ENCODE data around the gene HSPG2.

Gene HSPG2

GRCh38 chr1:21857840-21858670, 79.1 kb downstream of the HSPG2 start:
- H3K56ac ChIP-seq (ENCODE audit: low read length): no peak overlapping the region
- DNase-seq: no peak
- no peaks in the 10 kb centered on the region for H3K27me3 ChIP-seq (ENCODE audit: insufficient read depth, low read length, poor library complexity)
- WGBS (ENCODE audit: extremely low coverage, insufficient coverage, low lambda C conversion rate): no CpG with 5 or more reads among the region's 15 CpGs
- H3K18ac ChIP-seq (ENCODE audit: low read length): no peak overlapping the region
- no peaks in the 10 kb centered on the region for H3K79me1 ChIP-seq (ENCODE audit: low read length)
- H2AK5ac ChIP-seq (ENCODE audit: low read length): no peak overlapping the region
- H3K9ac ChIP-seq (ENCODE audit: low read length): no peak overlapping the region
- no peak overlapping the region for H3K4me2 ChIP-seq (ENCODE audit: low read length)
- no peak overlapping the region for H3K4me3 ChIP-seq (ENCODE audit: low read length)
- no peaks in the 10 kb centered on the region for H3K79me2 ChIP-seq (ENCODE audit: control insufficient read depth, insufficient read depth, low read length)
- no peak overlapping the region for H2BK120ac ChIP-seq (ENCODE audit: low read depth, low read length)
- no peak overlapping the region for H3K4ac ChIP-seq (ENCODE audit: low read depth, low read length)
- H2BK5ac ChIP-seq (ENCODE audit: low read length): no peak overlapping the region
- no peaks in the 10 kb centered on the region for H3K4me1 ChIP-seq (ENCODE audit: control insufficient read depth, low read depth, low read length)
- no peak overlapping the region for H4K5ac ChIP-seq (ENCODE audit: low read length)
- no peak overlapping the region for H2BK15ac ChIP-seq (replicated peaks; ENCODE audit: low read depth)
- no peak overlapping the region for H3K23ac ChIP-seq (ENCODE audit: low read length)
- no peak overlapping the region for H3K27ac ChIP-seq (ENCODE audit: low read depth, low read length)
- peaks cover 18% of the 10 kb centered on the region for H3K36me3 ChIP-seq (ENCODE audit: control insufficient read depth, insufficient read depth, low read length)
- H4K8ac ChIP-seq (ENCODE audit: low read depth, low read length): no peak overlapping the region

DNA sequence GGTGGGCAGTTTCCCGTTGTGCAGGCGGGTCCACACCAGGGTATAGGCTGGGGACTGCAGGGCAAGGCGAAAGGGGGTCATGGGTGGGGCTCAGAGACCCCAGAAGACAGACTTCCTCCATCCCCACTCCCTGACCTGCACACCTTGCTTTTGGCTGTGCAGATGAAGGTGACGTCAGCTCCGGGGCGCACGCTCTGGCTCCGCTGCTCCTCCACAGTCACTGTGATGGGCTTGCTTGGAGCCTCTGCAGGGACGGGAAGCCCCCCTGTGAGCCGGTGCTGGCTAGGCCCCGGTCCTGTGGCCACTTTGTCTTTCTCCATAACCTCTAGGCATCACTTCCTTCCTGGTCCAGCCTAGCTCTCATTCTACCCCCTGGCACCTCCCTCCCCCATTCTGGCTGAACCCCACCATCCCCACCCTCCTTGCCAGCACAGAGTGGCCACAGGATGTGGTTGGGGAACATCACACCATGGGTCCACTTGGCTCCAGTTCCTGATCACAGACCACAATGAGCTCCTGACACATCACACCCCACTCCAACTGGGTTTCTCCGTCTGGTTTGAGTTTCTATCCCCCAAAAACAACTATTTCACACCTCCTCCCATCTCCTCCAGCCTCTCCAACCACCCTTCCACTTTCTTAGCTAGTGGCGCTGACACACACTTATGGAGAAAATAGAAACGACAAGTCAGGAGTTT, 79.8 kb downstream of the HSPG2 start:
- H3K79me2 ChIP-seq (ENCODE audit: control insufficient read depth, insufficient read depth, low read length): no peaks in the 10 kb centered on the region
- H2BK5ac ChIP-seq (ENCODE audit: low read length): no peak overlapping the region
- no peak overlapping the region for H3K4me2 ChIP-seq (ENCODE audit: low read length)
- no peak overlapping the region for H4K5ac ChIP-seq (ENCODE audit: low read length)
- no peak overlapping the region for H3K4ac ChIP-seq (ENCODE audit: low read depth, low read length)
- peaks cover 18% of the 10 kb centered on the region for H3K36me3 ChIP-seq (ENCODE audit: control insufficient read depth, insufficient read depth, low read length)
- H3K18ac ChIP-seq (ENCODE audit: low read length): no peak overlapping the region
- H3K23ac ChIP-seq (ENCODE audit: low read length): no peak overlapping the region
- no peaks in the 10 kb centered on the region for H3K4me1 ChIP-seq (ENCODE audit: control insufficient read depth, low read depth, low read length)
- no peak overlapping the region for H3K27ac ChIP-seq (ENCODE audit: low read depth, low read length)
- H3K27me3 ChIP-seq (ENCODE audit: insufficient read depth, low read length, poor library complexity): no peaks in the 10 kb centered on the region
- H3K79me1 ChIP-seq (ENCODE audit: low read length): no peaks in the 10 kb centered on the region
- no peak overlapping the region for H3K56ac ChIP-seq (ENCODE audit: low read length)
- H2AK5ac ChIP-seq (ENCODE audit: low read length): no peak overlapping the region
- WGBS (ENCODE audit: extremely low coverage, insufficient coverage, low lambda C conversion rate): no CpG with 5 or more reads among the region's 14 CpGs
- no peak overlapping the region for H2BK15ac ChIP-seq (replicated peaks; ENCODE audit: low read depth)
- H3K4me3 ChIP-seq (ENCODE audit: low read length): no peak overlapping the region
- H4K8ac ChIP-seq (ENCODE audit: low read depth, low read length): no peak overlapping the region
- DNase-seq: no peak
- no peak overlapping the region for H3K9ac ChIP-seq (ENCODE audit: low read length)
- no peak overlapping the region for H2BK120ac ChIP-seq (ENCODE audit: low read depth, low read length)

GRCh38 chr1:21855257-21856096, 81.6 kb downstream of the HSPG2 start:
- Histone ChIP-seq H2BK120ac (ENCODE audit: low read depth, low read length) (no peak overlapping the region), H3K36me3 (ENCODE audit: control insufficient read depth, insufficient read depth, low read length) (peaks cover 18% of the 10 kb centered on the region)

GRCh38 chr1:21854751-21855131, 82.4 kb downstream of the HSPG2 start:
- H3K27me3 ChIP-seq (ENCODE audit: insufficient read depth, low read length, poor library complexity): no peaks in the 10 kb centered on the region
- H3K36me3 ChIP-seq (ENCODE audit: control insufficient read depth, insufficient read depth, low read length): peaks cover 16% of the 10 kb centered on the region
- no peak overlapping the region for H3K4me3 ChIP-seq (ENCODE audit: low read length)
- H3K9ac ChIP-seq (ENCODE audit: low read length): no peak overlapping the region
- H2BK5ac ChIP-seq (ENCODE audit: low read length): no peak overlapping the region
- H4K8ac ChIP-seq (ENCODE audit: low read depth, low read length): no peak overlapping the region
- H3K18ac ChIP-seq (ENCODE audit: low read length): no peak overlapping the region
- no peaks in the 10 kb centered on the region for H3K4me1 ChIP-seq (ENCODE audit: control insufficient read depth, low read depth, low read length)
- H3K4me2 ChIP-seq (ENCODE audit: low read length): no peak overlapping the region
- no peak overlapping the region for H3K23ac ChIP-seq (ENCODE audit: low read length)
- no peak overlapping the region for H3K4ac ChIP-seq (ENCODE audit: low read depth, low read length)
- WGBS (ENCODE audit: extremely low coverage, insufficient coverage, low lambda C conversion rate): no CpG with 5 or more reads among the region's 13 CpGs
- no peak overlapping the region for H2BK120ac ChIP-seq (ENCODE audit: low read depth, low read length)
- H4K5ac ChIP-seq (ENCODE audit: low read length): no peak overlapping the region
- no peaks in the 10 kb centered on the region for H3K79me1 ChIP-seq (ENCODE audit: low read length)
- no peak for DNase-seq
- H2BK15ac ChIP-seq (replicated peaks; ENCODE audit: low read depth): no peak overlapping the region
- no peak overlapping the region for H3K27ac ChIP-seq (ENCODE audit: low read depth, low read length)
- H3K79me2 ChIP-seq (ENCODE audit: control insufficient read depth, insufficient read depth, low read length): no peaks in the 10 kb centered on the region
- no peak overlapping the region for H2AK5ac ChIP-seq (ENCODE audit: low read length)
- H3K56ac ChIP-seq (ENCODE audit: low read length): no peak overlapping the region

More at GRCh38 chr1:21855257-21856096, 81.6 kb downstream of the HSPG2 start:
- Histone ChIP-seq H3K18ac (ENCODE audit: low read length) (no peak overlapping the region), H3K4me2 (ENCODE audit: low read length) (no peak overlapping the region), H3K27me3 (ENCODE audit: insufficient read depth, low read length, poor library complexity) (no peaks in the 10 kb centered on the region), H3K56ac (ENCODE audit: low read length) (no peak overlapping the region), H3K27ac (ENCODE audit: low read depth, low read length) (no peak overlapping the region), H3K4me3 (ENCODE audit: low read length) (no peak overlapping the region), H3K23ac (ENCODE audit: low read length) (no peak overlapping the region), H4K8ac (ENCODE audit: low read depth, low read length) (no peak overlapping the region), H3K9ac (ENCODE audit: low read length) (no peak overlapping the region), H2AK5ac (ENCODE audit: low read length) (no peak overlapping the region), H2BK5ac (ENCODE audit: low read length) (no peak overlapping the region), H4K5ac (ENCODE audit: low read length) (no peak overlapping the region), H3K4me1 (ENCODE audit: control insufficient read depth, low read depth, low read length) (no peaks in the 10 kb centered on the region), H3K79me2 (ENCODE audit: control insufficient read depth, insufficient read depth, low read length) (no peaks in the 10 kb centered on the region), H3K4ac (ENCODE audit: low read depth, low read length) (no peak overlapping the region), H3K79me1 (ENCODE audit: low read length) (no peaks in the 10 kb centered on the region), H2BK15ac (replicated peaks; ENCODE audit: low read depth) (no peak overlapping the region)
- no CpG with 5 or more reads among the region's 35 CpGs for WGBS (ENCODE audit: extremely low coverage, insufficient coverage, low lambda C conversion rate)
- no peak for DNase-seq

GRCh38 chr1:21854090-21854750, 82.9 kb downstream of the HSPG2 start:
- no peak overlapping the region for H3K9ac ChIP-seq (ENCODE audit: low read length)
- no peak overlapping the region for H4K5ac ChIP-seq (ENCODE audit: low read length)
- H3K56ac ChIP-seq (ENCODE audit: low read length): no peak overlapping the region
- H3K4me2 ChIP-seq (ENCODE audit: low read length): no peak overlapping the region
- H2BK120ac ChIP-seq (ENCODE audit: low read depth, low read length): no peak overlapping the region
- no peaks in the 10 kb centered on the region for H3K79me2 ChIP-seq (ENCODE audit: control insufficient read depth, insufficient read depth, low read length)
- no peak overlapping the region for H4K8ac ChIP-seq (ENCODE audit: low read depth, low read length)
- H3K4ac ChIP-seq (ENCODE audit: low read depth, low read length): no peak overlapping the region
- no peak overlapping the region for H3K18ac ChIP-seq (ENCODE audit: low read length)
- no peaks in the 10 kb centered on the region for H3K27me3 ChIP-seq (ENCODE audit: insufficient read depth, low read length, poor library complexity)
- no peaks in the 10 kb centered on the region for H3K79me1 ChIP-seq (ENCODE audit: low read length)
- H2BK15ac ChIP-seq (replicated peaks; ENCODE audit: low read depth): no peak overlapping the region
- H3K4me1 ChIP-seq (ENCODE audit: control insufficient read depth, low read depth, low read length): no peaks in the 10 kb centered on the region
- peaks cover 16% of the 10 kb centered on the region for H3K36me3 ChIP-seq (ENCODE audit: control insufficient read depth, insufficient read depth, low read length)
- no peak overlapping the region for H3K4me3 ChIP-seq (ENCODE audit: low read length)
- H3K23ac ChIP-seq (ENCODE audit: low read length): no peak overlapping the region
- H2AK5ac ChIP-seq (ENCODE audit: low read length): no peak overlapping the region
- H3K27ac ChIP-seq (ENCODE audit: low read depth, low read length): no peak overlapping the region
- WGBS (ENCODE audit: extremely low coverage, insufficient coverage, low lambda C conversion rate): no CpG with 5 or more reads among the region's 21 CpGs
- H2BK5ac ChIP-seq (ENCODE audit: low read length): no peak overlapping the region
- DNase-seq: no peak
